ENCODE data around the gene C10orf71. TPM values are rescaled to one million over a fixed set of nuclear protein-coding genes. Genes with fewer than 3 reads are reported as not detected.

The C10orf71 gene
- total and polyA plus RNA-seq, 4 donors = under 0.01 to 0.27 (median 0.06) TPM; not detected in 1

GRCh38 chr10:49328401-49329145 lies 29.6 kb downstream of the C10orf71 start:
- no peak for DNase-seq (ENCODE audit: low read depth in 4 of 6, low spot score in 6 of 6)
- 79% methylated on average over 9 of the region's 9 CpGs for WGBS (ENCODE audit: insufficient coverage)
- Histone ChIP-seq H3K4me3 (ENCODE audit: low read depth, low read length) (no peak overlapping the region), H3K27ac (ENCODE audit: low read depth, low read length) (no peak overlapping the region), H3K9me3 (ENCODE audit: control insufficient read depth, insufficient read depth, low read length) (no peaks in the 10 kb centered on the region), H3K27me3 (ENCODE audit: control insufficient read depth, insufficient read depth, low read length) (no peaks in the 10 kb centered on the region), H3K36me3 (ENCODE audit: control insufficient read depth, insufficient read depth, low read length) (peaks cover 3% of the 10 kb centered on the region), H3K4me1 (ENCODE audit: control insufficient read depth, insufficient read depth, low read length) (no peaks in the 10 kb centered on the region)

- Histone ChIP-seq H3K4me3 (ENCODE audit: low read depth, low read length) (no peak overlapping the region), H3K27me3 (ENCODE audit: control insufficient read depth, insufficient read depth, low read length) (no peaks in the 10 kb centered on the region), H3K27ac (ENCODE audit: low read depth, low read length) (no peak overlapping the region), H3K36me3 (ENCODE audit: control insufficient read depth, insufficient read depth, low read length) (peaks cover 3% of the 10 kb centered on the region), H3K9me3 (ENCODE audit: control insufficient read depth, insufficient read depth, low read length) (no peaks in the 10 kb centered on the region), H3K4me1 (ENCODE audit: control insufficient read depth, insufficient read depth, low read length) (no peaks in the 10 kb centered on the region)
- 83% methylated on average over 1 of the region's 4 CpGs for whole genome bisulfite sequencing (ENCODE audit: insufficient coverage)
- no peak for DNase-seq (ENCODE audit: low read depth in 4 of 6, low spot score in 6 of 6)
Observed at GRCh38 chr10:49329146-49329505, 30.2 kb downstream of the C10orf71 start.

- H3K36me3 ChIP-seq (ENCODE audit: control insufficient read depth, insufficient read depth, low read length) = peaks cover 3% of the 10 kb centered on the region
- no peaks in the 10 kb centered on the region for H3K27me3 ChIP-seq (ENCODE audit: control insufficient read depth, insufficient read depth, low read length)
- no peak overlapping the region for H3K27ac ChIP-seq (ENCODE audit: low read depth, low read length)
- no peaks in the 10 kb centered on the region for H3K4me1 ChIP-seq (ENCODE audit: control insufficient read depth, insufficient read depth, low read length)
- WGBS (ENCODE audit: insufficient coverage) = 92% methylated on average over 2 of the region's 5 CpGs
- no peak for DNase-seq (ENCODE audit: low read depth in 4 of 6, low spot score in 6 of 6)
- H3K4me3 ChIP-seq (ENCODE audit: low read depth, low read length) = no peak overlapping the region
- no peaks in the 10 kb centered on the region for H3K9me3 ChIP-seq (ENCODE audit: control insufficient read depth, insufficient read depth, low read length)
Observed at GRCh38 chr10:49330127-49330665, 31.2 kb downstream of the C10orf71 start.

- Histone ChIP-seq H3K27me3 (ENCODE audit: control insufficient read depth, insufficient read depth, low read length) (no peaks in the 10 kb centered on the region), H3K36me3 (ENCODE audit: control insufficient read depth, insufficient read depth, low read length) (no peaks in the 10 kb centered on the region), H3K4me1 (ENCODE audit: control insufficient read depth, insufficient read depth, low read length) (no peaks in the 10 kb centered on the region), H3K27ac (ENCODE audit: low read depth, low read length) (no peak overlapping the region), H3K4me3 (ENCODE audit: low read depth, low read length) (no peak overlapping the region), H3K9me3 (ENCODE audit: control insufficient read depth, insufficient read depth, low read length) (no peaks in the 10 kb centered on the region)
- no peak for DNase-seq (ENCODE audit: low read depth in 4 of 6, low spot score in 6 of 6)
- 95% methylated on average over 2 of the region's 3 CpGs for WGBS (ENCODE audit: insufficient coverage)
Observed at GRCh38 chr10:49331431-49331830, 32.5 kb downstream of the C10orf71 start.

GRCh38 chr10:49332333-49332732 lies 33.4 kb downstream of the C10orf71 start:
- Histone ChIP-seq H3K4me3 (ENCODE audit: low read depth, low read length) (no peak overlapping the region), H3K27ac (ENCODE audit: low read depth, low read length) (no peak overlapping the region), H3K27me3 (ENCODE audit: control insufficient read depth, insufficient read depth, low read length) (no peaks in the 10 kb centered on the region), H3K9me3 (ENCODE audit: control insufficient read depth, insufficient read depth, low read length) (no peaks in the 10 kb centered on the region), H3K36me3 (ENCODE audit: control insufficient read depth, insufficient read depth, low read length) (no peaks in the 10 kb centered on the region), H3K4me1 (ENCODE audit: control insufficient read depth, insufficient read depth, low read length) (no peaks in the 10 kb centered on the region)
- no peak for DNase-seq (ENCODE audit: low read depth in 4 of 6, low spot score in 6 of 6)
- 79% methylated on average over 4 of the region's 4 CpGs for WGBS (ENCODE audit: insufficient coverage)

- no peak for DNase-seq (ENCODE audit: low read depth in 4 of 6, low spot score in 6 of 6)
- Histone ChIP-seq H3K27ac (ENCODE audit: low read depth, low read length) (no peak overlapping the region), H3K9me3 (ENCODE audit: control insufficient read depth, insufficient read depth, low read length) (no peaks in the 10 kb centered on the region), H3K36me3 (ENCODE audit: control insufficient read depth, insufficient read depth, low read length) (no peaks in the 10 kb centered on the region), H3K27me3 (ENCODE audit: control insufficient read depth, insufficient read depth, low read length) (no peaks in the 10 kb centered on the region), H3K4me1 (ENCODE audit: control insufficient read depth, insufficient read depth, low read length) (no peaks in the 10 kb centered on the region), H3K4me3 (ENCODE audit: low read depth, low read length) (no peak overlapping the region)
- WGBS (ENCODE audit: insufficient coverage) = 92% methylated on average over 6 of the region's 6 CpGs
Observed at GRCh38 chr10:49332768-49333167, 33.8 kb downstream of the C10orf71 start.

- Histone ChIP-seq H3K9me3 (ENCODE audit: control insufficient read depth, insufficient read depth, low read length) (no peaks in the 10 kb centered on the region), H3K4me3 (ENCODE audit: low read depth, low read length) (no peak overlapping the region), H3K27ac (ENCODE audit: low read depth, low read length) (no peak overlapping the region), H3K36me3 (ENCODE audit: control insufficient read depth, insufficient read depth, low read length) (no peaks in the 10 kb centered on the region), H3K4me1 (ENCODE audit: control insufficient read depth, insufficient read depth, low read length) (no peaks in the 10 kb centered on the region), H3K27me3 (ENCODE audit: control insufficient read depth, insufficient read depth, low read length) (no peaks in the 10 kb centered on the region)
- DNase-seq (ENCODE audit: low read depth in 4 of 6, low spot score in 6 of 6) = no peak
- WGBS (ENCODE audit: insufficient coverage) = 85% methylated on average over 6 of the region's 6 CpGs
Observed at GRCh38 chr10:49333192-49333591, 34.2 kb downstream of the C10orf71 start.

- H3K27ac ChIP-seq (ENCODE audit: low read depth, low read length) = no peak overlapping the region
- no peaks in the 10 kb centered on the region for H3K27me3 ChIP-seq (ENCODE audit: control insufficient read depth, insufficient read depth, low read length)
- no peaks in the 10 kb centered on the region for H3K36me3 ChIP-seq (ENCODE audit: control insufficient read depth, insufficient read depth, low read length)
- no peaks in the 10 kb centered on the region for H3K4me1 ChIP-seq (ENCODE audit: control insufficient read depth, insufficient read depth, low read length)
- no peaks in the 10 kb centered on the region for H3K9me3 ChIP-seq (ENCODE audit: control insufficient read depth, insufficient read depth, low read length)
- H3K4me3 ChIP-seq (ENCODE audit: low read depth, low read length) = no peak overlapping the region
- DNase-seq (ENCODE audit: low read depth in 4 of 6, low spot score in 6 of 6) = no peak
Observed at GRCh38 chr10:49334964-49335363, 36.0 kb downstream of the C10orf71 start.

GRCh38 chr10:49335364-49335972 lies 36.5 kb downstream of the C10orf71 start:
- 100% methylated on average over 1 of the region's 1 CpG for WGBS (ENCODE audit: insufficient coverage)
- DNase-seq (ENCODE audit: low read depth in 4 of 6, low spot score in 6 of 6) = no peak
- Histone ChIP-seq H3K4me3 (ENCODE audit: low read depth, low read length) (no peak overlapping the region), H3K36me3 (ENCODE audit: control insufficient read depth, insufficient read depth, low read length) (no peaks in the 10 kb centered on the region), H3K27ac (ENCODE audit: low read depth, low read length) (no peak overlapping the region), H3K9me3 (ENCODE audit: control insufficient read depth, insufficient read depth, low read length) (no peaks in the 10 kb centered on the region), H3K27me3 (ENCODE audit: control insufficient read depth, insufficient read depth, low read length) (no peaks in the 10 kb centered on the region), H3K4me1 (ENCODE audit: control insufficient read depth, insufficient read depth, low read length) (no peaks in the 10 kb centered on the region)

- Histone ChIP-seq H3K27ac (ENCODE audit: low read depth, low read length) (no peak overlapping the region), H3K4me1 (ENCODE audit: control insufficient read depth, insufficient read depth, low read length) (no peaks in the 10 kb centered on the region), H3K27me3 (ENCODE audit: control insufficient read depth, insufficient read depth, low read length) (no peaks in the 10 kb centered on the region), H3K36me3 (ENCODE audit: control insufficient read depth, insufficient read depth, low read length) (no peaks in the 10 kb centered on the region), H3K4me3 (ENCODE audit: low read depth, low read length) (no peak overlapping the region), H3K9me3 (ENCODE audit: control insufficient read depth, insufficient read depth, low read length) (no peaks in the 10 kb centered on the region)
- 91% methylated on average over 1 of the region's 1 CpG for whole genome bisulfite sequencing (ENCODE audit: insufficient coverage)
- no peak for DNase-seq (ENCODE audit: low read depth in 4 of 6, low spot score in 6 of 6)
Observed at GRCh38 chr10:49338604-49339003, 39.6 kb downstream of the C10orf71 start.
